HG03460 (cell line): ENCODE results near the gene RP2.

Experiments
- ATAC-seq: cut with Tn5 transposase; IDR thresholded peaks from one replicate; pipeline ENCODE4 v1.9.1; 2021; ENCODE audit not compliant: unreplicated experiment

RP2 gene

GRCh38 chrX:46917622-46918021, 80.8 kb downstream of the RP2 start:
- no peak for ATAC-seq

GRCh38 chrX:46918434-46918833, 81.6 kb downstream of the RP2 start:
- ATAC-seq, result no peak

DNA sequence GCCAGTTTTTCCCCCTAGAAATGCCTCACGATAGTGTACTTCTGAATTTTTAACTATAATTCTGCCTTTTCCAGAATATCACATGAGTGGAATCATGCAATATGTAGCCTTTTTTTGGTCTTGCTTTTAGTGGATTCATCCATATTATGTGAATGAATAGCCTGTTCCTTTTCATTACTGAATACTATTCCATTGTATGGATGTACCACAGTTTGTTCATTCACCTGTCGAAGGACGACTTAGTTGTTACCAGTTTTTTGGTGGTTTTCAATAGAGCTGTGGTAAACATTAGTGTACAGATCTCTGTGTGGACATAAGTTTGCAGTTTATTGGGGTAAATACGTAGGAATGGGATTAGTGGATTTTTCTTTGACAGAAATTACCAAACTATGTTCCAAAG, 83.4 kb downstream of the RP2 start:
- ATAC-seq, result no peak

- ATAC-seq, result no peak
Observed at GRCh38 chrX:46922611-46923010, 85.8 kb downstream of the RP2 start.

DNA sequence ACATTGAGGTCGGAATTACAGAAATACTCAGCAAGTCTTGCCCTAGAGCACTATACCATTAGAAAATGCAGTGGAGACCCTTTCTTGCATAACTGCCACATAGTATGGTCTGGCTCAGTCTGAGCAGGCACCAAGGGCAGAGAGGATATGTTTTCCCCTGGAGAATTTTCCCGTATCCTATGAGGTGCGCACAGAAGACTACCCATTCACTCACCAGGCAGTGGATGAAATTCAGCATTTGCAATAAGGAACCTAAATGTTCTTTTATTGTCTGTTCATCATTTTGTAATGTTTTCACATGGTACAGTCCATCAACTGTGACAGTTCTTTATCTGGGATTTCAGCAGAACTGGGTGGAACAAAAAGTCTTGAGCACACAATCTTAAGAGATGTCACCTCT, 90.9 kb downstream of the RP2 start:
- no peak for ATAC-seq

GRCh38 chrX:46929439-46930261, 92.8 kb downstream of the RP2 start:
- ATAC-seq, result no peak
